ENCODE data around the gene TUBB2B.

Gene TUBB2B

DNA sequence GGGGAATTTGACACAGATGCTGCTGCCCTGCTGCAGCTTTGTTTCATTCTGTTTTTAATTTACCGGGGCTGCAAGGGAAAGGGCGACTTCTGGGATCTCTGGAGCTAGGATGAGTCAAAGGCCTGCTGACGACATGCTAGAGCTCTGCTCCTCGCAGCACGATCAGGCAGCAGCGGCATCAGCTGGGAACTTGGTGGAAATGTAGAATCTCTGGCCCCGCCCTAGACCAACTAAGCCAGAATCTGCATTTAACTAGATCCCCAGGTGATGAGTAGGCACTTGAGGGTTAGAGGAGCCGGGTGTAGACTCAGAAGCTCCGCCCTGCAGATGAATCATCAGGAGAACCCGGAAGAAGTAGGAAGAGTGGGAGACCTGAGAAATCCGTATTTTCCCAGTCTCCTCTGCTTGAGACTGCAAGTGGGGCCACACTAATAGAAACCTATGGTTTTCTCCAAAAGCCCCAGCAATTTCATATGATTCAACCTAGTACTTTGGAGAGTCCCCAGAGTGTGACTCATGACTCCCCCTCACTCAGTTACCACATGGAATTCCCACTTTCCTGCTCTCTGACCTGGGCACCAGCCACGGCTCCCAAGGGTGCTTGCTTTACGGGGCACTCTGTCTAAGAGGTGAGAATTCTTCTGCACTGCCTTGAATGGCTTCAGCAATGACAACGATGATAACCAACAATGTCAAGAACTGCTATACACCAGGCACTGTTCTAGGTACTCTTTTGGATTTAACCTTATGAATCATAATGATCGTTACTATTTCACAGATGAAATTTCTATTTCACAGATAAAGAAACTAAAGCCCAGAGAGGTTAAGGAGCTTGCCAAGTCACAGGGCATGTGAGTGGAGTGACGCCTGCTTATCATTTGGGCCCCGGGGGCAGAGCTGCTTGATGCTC, 18.1 kb downstream of the TUBB2B start:
- in situ Hi-C loops (cut with MboI; ENCODE audit: low pct_unique_long_range_greater_than_20kb, low sequenced_read_pairs, unreplicated experiment) = no loop called here
- peak; percentile 40 for TF ChIP-seq CTCF (IDR thresholded peaks at IDR 0.05; ENCODE audit: extremely low read depth, insufficient read depth, missing control alignments)
- no peak for DNase-seq (ENCODE audit: low spot score)

GRCh38 chr6:3208775-3209113, 18.7 kb downstream of the TUBB2B start:
- DNase-seq (ENCODE audit: low spot score) = no peak
- no peak for TF ChIP-seq CTCF (IDR thresholded peaks at IDR 0.05; ENCODE audit: extremely low read depth, insufficient read depth, missing control alignments)
- in situ Hi-C loops (cut with MboI; ENCODE audit: low pct_unique_long_range_greater_than_20kb, low sequenced_read_pairs, unreplicated experiment) = no loop called here

DNA sequence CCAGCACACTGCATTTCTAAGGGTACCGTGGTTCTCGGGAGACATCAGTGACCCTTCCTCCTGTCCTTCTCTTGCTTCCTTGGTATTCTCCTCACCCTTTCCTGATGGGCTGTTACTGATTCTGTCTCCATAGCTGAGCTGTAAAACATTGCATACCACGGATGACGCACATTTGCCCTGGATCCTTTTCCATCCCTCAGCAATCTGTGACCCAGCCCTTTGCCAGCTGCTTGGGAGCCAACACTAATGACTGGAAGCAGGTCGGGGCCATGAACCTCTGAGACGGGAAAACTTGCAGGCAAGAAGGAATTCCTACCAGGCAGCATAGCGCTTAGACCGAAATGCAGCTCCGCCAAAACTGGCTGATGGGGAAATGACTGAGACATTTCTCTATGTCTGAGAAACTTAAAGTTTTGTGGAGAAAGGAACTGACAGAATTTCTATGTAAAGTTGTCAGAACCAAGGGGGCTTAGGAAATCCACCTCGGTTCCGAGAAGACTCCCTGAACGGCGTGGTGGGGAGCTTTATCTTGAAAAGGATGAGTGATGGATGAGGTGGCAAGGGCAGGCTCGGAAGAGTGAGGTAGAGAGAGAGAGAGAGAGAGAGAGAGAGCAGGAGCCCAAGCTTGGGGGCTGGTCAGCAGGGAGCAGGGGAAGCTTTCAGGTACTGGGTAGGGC, 19.2 kb downstream of the TUBB2B start:
- no peak for TF ChIP-seq CTCF (IDR thresholded peaks at IDR 0.05; ENCODE audit: extremely low read depth, insufficient read depth, missing control alignments)
- no peak for DNase-seq (ENCODE audit: low spot score)
- in situ Hi-C loops (cut with MboI; ENCODE audit: low pct_unique_long_range_greater_than_20kb, low sequenced_read_pairs, unreplicated experiment) = no loop called here

GRCh38 chr6:3206339-3207015, 21.0 kb downstream of the TUBB2B start:
- no peak for TF ChIP-seq CTCF (IDR thresholded peaks at IDR 0.05; ENCODE audit: extremely low read depth, insufficient read depth, missing control alignments)
- DNase-seq (ENCODE audit: low spot score) = no peak
- in situ Hi-C loops (cut with MboI; ENCODE audit: low pct_unique_long_range_greater_than_20kb, low sequenced_read_pairs, unreplicated experiment) = no loop called here

DNA sequence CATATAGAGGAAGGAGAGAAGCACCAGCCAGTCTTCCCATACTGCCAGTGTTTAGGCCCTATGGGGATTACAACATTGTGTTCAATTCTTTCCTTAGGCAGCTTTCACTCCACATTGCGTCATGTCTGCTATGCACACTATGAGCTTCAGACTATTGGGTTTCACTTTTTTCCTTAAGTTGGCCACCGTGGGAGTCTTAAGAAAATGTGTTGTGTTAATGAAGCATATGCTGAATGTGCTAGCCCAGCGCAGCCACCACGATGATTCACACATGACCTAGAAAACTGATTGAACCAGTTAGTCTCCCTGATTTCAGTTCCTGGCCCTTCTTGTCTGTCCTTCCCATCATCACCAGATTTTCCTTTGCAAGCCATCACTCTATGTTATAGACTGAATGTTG, 21.5 kb downstream of the TUBB2B start:
- DNase-seq (ENCODE audit: low spot score) = no peak
- in situ Hi-C loops (cut with MboI; ENCODE audit: low pct_unique_long_range_greater_than_20kb, low sequenced_read_pairs, unreplicated experiment) = no loop called here
- TF ChIP-seq CTCF (IDR thresholded peaks at IDR 0.05; ENCODE audit: extremely low read depth, insufficient read depth, missing control alignments) = no peak

DNA sequence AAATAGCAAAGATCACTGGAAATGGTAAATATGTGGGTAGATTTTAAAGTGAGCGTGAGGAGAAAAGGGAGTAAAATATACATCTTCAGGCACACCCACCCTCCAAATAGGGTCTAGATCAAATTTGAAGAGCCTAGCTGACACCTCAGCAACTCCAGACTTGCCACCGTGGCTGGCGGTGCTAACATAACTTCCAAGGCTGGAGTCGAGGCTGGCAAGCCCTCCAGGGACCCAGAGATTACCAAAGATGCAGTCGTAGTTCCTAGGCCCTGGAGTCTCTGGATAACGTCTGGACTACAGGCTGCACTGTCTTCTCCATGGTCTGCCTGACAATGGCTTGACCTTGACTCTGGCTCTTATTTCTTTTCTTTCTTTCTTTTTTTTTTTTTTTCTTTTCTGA, 22.5 kb downstream of the TUBB2B start:
- TF ChIP-seq CTCF (IDR thresholded peaks at IDR 0.05; ENCODE audit: extremely low read depth, insufficient read depth, missing control alignments) = no peak
- in situ Hi-C loops (cut with MboI; ENCODE audit: low pct_unique_long_range_greater_than_20kb, low sequenced_read_pairs, unreplicated experiment) = no loop called here

More for the DNA sequence above, 22.5 kb downstream of the TUBB2B start:
- no peak for DNase-seq (ENCODE audit: low spot score)
